ENCODE measurements around the gene ANKMY1.
A peak's percentile ranks its signal among the peaks of the same experiment; 100 is the strongest.
"Not testable (repeated sequence)": the region's sequence is repeated elsewhere in the genome, so short reads cannot be mapped to it uniquely, and the experiment has no call there.

ANKMY1 gene

DNA sequence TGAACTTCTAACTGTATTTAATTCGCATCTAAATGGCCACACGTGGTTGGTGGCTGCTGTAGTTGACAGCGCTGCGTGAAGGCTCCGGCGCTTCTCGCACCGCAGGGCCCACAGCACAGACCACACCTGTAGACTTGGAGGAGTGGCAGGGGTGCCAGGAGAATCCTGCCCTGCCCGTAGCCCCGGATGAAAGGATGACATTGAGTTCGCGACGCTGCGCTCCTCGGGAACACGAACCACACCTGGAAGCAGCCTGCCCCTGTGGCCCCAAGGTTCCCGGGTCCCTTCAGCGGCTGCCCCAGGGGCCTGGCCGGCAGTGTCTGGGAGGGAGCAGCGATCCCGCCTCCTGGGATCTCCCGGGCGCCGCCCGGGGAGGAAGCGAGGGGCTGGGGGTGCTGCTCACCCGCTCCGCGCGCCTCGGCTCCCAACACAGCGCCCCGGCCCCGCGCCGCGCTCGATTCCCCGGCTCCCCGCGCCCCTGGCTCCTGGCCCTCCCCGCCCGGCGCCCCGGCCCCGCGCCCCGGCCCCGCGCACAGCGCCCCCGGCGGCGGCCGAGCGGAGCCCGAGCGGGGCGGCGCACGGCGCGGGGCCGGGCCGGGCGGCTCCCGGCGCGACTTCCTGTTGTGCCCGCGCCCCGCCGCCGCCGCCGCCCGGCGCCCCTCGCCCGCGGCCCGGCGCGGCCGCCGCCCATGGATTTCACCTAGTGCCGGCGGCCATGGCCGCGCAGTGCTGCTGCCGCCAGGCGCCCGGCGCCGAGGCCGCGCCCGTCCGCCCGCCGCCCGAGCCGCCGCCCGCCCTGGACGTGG lies 10.3 kb upstream of the ANKMY1 start, which contains the start of gene RNPEPL1:
Gene RNPEPL1 (plus strand): TSS at position 613 of the 806 bp plus-strand sequence. CDS start 103 bp downstream, at position 716.
- DNase-seq: peak; percentile 25

DNA sequence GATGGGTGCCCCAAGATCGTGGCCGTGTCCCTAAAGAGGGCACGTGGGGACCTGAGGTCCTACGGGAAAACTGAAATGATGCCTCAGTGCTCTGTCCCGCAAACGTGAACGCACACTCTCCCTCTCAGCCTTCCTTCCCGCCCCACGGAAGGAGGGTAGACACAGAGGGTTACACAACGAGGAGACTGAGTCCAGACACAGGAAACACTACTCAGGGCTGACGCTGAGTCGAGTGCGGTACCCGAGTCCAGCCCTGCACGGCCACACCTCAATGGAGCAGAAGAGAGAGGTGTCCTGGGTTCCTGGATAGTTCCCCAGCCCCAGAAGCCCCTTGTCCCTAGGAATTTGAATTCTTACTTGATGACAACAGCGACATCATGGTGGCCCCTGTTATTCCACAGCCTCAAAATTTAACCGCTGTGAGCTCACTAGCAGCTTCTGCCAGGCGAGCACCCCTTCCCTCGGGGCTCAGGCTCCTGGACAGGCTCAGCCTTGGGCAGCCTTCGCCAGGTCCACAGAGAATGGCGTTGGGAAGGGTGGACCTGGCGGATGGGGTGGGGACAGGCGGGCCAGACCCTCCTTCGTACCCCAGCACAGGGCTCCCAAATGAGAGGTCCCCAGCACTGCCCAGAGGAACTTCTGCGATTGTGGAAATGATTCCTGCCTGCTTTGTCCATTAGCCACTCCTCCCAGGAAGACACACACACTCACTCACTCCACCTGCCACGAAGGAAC lies 9.5 kb upstream of the ANKMY1 start:
- no peak for DNase-seq

GRCh38 chr2:240566203-240567136 lies 8.7 kb upstream of the ANKMY1 start:
- DNase-seq: peak; percentile 89

- DNase-seq: peak; percentile 94
Measured at GRCh38 chr2:240565333-240566202, 7.8 kb upstream of the ANKMY1 start.

DNA sequence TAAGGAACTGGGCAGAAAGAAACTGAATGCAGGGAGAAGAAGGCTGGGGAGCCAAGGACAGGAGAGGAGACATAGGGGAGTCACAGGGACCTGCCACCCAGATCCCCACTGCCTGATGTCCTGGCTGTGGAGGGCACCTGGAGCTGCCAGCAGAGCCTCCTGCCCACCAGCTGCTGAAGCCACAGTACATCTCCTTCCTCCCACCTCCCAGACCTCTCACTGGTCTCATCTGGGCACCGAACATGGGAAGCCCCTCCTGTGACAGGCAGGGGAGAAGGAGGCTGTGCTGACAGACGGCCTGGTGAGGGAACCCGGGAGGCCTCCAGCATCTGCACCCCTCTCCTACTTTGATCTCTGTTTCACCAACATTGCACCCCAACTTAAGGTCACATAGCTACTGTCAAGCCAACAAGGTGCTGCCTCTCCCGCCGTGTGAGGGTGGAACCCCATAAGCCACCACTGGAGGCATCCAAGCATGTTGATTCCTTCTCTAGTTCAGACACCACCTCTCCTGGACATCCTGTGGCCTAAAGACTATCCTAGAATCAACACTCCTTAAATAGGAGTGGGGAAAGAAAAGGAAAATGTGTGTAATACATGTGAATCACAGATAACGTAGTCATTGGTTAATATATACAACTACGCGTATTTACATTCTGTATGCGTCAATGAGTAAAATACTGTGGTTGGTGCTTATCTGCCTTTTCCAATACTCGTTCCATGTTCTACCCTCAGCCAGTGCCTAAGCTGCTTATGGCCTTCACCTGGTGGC lies 7.0 kb upstream of the ANKMY1 start:
- peak; percentile 35 for DNase-seq

DNA sequence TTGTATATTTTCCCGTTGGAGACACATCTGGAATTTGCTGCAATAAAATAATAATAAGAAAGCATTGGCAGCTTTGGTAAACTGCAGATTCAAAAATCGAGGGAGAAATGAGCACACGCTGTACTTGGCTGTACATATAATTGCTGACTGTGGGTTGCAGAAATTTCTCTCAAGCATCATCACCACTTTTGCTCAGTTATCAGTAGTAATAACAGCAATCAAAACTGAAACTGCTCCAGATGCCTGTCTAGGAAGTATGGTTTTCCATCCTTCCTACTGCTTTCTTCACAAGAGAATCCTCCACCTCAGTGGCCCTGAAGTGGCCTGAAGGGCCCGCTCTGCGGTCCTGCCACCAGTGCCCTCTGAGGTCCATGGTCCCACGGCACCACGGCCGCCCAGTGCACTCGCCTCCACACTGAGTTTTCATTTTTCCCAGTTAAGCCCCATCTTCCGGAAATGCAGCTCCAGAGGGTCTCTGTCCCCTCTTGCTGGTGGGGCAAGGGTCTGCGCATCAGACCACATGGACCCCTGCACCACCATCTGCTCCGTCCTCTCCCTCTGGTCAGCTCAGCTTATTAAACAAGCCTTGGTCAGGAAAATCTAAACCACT lies 6.3 kb upstream of the ANKMY1 start:
- no peak for DNase-seq

DNA sequence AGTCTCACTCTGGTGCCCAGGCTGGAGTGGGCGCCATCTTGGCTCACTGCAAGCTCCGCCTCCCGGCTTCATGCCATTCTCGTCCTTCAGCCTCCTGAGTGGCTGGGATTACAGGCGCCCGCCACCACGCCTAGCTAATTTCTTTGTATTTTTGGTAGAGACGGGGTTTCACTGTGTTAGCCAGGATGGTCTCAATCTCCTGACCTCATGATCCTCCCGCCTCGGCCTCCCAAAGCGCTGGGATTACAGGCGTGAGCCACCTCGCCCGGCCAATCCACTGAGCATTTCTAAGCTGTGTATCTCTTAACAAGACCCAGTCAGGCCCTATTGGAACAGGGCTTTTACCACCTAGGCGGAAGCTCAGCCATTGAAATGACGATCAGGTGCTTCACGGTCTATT lies 5.4 kb upstream of the ANKMY1 start:
- DNase-seq: not testable (repeated sequence)

- DNase-seq: no peak
Measured at GRCh38 chr2:240561325-240561971, 3.7 kb upstream of the ANKMY1 start.

DNA sequence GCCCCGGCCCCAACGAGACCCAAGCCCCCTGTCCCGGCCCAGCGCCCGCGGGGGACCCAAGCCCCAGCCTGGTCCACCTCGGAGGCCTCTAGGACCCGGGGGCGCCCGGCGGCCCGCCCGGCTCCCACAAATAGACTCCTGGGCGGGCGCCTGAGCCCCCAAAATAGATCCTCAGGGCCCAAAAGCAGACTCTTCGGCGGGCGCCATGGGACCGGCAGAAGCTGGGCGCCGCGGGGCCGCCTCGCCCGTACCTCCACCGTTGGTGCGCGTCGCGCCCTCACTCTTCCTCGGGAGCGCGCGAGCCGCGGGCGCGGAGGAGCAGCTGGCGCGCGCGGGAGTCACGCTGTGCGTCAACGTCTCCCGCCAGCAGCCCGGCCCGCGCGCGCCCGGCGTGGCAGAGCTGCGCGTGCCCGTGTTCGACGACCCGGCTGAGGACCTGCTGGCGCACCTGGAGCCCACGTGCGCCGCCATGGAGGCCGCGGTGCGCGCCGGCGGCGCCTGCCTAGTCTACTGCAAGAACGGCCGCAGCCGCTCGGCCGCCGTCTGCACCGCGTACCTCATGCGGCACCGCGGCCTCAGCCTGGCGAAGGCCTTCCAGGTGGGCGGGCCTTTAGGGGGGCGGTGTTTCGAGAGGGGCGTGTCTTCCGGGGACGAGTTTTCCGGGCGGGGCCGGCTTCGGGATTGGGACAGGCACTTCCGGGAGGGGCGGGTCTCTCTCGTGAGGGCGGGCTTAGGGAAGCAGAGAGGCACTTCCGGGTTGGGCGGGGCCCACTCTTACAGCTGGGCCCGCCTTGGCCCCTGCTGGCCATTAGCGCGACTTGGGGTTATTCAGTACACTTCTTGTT lies 2.9 kb upstream of the ANKMY1 start:
- DNase-seq: peak; percentile 87

GRCh38 chr2:240560084-240560479 lies 2.3 kb upstream of the ANKMY1 start, which contains the start of gene DUSP28:
DUSP28 (plus strand) TSS chr2:240560357; CDS start chr2:240560685, 328 bp downstream.
- peak; percentile 79 for DNase-seq

DNA sequence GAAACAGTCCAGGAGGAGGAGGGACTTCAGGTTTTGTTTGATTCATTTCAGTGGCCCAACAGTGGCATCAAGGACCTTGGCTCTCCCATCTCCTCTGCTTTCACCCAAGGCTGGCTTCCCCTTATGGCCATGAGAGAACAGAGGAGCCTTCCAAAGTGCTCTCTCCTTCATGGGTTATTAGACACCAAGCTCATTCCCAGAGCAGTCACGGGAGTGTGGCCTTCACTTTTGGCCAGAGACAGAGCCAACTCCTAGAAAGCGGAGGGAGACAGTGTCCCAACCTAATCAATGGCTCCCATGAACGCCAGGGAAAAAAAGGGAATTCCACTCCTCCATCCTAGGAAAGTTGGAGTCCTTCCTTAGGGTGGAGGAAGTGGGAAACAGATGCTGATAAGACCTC lies 1.5 kb upstream of the ANKMY1 start:
- DNase-seq: no peak

- DNase-seq: no peak
Measured at GRCh38 chr2:240558236-240558761, 511 bp upstream of the ANKMY1 start.

GRCh38 chr2:240557101-240557751 lies 562 bp downstream of the ANKMY1 start:
- DNase-seq: no peak

DNA sequence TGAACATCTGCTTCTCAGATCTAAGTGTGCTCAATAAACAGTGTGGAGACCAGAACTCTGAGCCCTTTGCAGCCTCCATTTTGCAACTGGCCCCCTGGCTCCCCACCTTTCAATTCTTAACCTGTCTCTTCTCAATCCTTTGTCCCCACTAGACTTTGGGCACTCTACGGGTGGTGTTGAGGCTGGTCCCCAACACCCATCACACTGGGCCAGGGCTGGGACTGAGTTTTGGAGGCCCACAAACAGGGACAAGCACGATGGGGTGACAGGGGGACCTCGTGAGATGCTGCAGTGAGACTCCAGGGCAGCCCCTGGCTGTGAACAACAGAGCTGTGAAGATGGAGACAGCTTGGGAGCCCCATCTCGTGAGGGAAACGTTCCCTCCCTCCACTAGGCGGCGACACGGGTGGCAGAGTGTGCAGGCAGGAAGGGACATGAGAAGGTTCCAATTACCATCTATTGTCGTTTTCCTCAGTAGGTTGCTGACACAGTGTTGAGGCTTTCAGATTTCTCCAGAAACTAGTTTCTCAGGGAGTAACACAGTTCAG lies 1.2 kb downstream of the ANKMY1 start:
- peak; percentile 19 for DNase-seq

DNA sequence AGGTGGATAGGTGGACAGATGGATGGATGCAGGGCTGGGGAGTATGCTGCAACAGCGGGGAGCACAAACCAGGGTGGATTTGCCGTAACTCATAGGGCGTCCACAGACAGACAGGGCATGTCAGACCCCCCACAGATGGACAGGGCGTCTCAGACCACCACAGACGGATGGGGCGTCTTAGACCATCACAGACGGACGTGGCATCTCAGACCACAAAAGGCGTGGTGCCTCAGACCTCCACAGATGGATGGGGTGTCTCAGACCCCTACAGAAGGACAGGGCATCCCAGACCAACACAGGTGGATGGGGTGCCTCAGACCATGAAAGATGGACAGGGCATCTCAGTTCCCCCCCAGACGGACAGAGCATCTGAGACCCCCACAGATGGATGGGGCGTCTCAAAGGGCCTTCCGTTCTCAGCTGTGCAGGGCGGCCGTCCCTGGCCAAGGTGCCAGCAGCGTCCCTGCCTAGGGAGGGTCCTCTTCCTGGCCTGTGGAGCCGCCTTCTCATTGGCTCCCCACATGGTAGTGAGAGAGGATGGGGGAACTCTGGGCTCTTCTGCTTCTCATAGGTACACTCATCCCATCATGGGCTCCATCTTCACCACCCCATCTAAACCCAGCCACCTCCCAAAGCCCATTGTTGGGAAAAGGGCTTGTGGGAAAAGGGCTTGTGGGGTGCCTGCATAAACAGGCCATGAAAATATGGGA lies 2.1 kb downstream of the ANKMY1 start:
- DNase-seq: no peak

DNA sequence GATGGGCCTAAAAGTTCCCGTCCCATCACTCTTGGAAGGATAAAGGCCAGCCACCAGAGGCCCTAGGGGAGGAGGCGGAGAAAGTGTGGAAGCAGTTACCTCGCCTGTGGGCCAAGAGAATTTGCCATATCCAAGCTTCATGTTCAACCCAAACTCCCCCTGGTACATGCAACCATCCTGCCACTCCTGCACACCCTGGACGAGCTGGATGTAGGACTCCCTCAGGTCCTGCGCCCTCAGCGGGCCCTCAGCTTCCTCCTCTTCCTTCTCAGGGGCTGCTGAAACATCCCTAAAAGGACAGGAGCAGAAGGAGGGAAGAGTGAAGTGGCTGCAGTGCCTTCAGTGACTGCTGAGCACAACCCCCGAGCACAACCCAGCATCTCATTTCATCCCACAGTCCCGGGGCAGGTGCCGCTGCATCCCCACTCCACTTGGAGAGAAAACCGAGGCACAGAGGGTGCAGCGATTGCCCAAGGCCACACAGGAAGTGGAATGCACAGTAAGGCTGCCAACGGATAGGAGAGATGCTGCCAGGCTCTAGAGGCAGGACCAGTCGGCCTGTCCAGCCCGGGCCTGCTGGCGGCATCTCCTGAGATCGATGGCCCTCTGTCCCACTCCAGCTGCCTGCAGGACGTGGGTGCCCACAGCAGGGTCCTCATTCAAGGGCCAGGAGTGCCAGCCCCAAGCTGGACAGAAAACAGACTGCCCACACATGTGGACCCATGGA lies 2.9 kb downstream of the ANKMY1 start:
- DNase-seq: no peak

Measured in NCI-H226 (cell line).